GF-D8 (cell line): ENCODE measurements around the gene UNC79.

Experiments
- DNase-seq: peaks from one replicate; lab custom pipeline; 2025; lab: John Stamatoyannopoulos, UW

UNC79 gene

DNA sequence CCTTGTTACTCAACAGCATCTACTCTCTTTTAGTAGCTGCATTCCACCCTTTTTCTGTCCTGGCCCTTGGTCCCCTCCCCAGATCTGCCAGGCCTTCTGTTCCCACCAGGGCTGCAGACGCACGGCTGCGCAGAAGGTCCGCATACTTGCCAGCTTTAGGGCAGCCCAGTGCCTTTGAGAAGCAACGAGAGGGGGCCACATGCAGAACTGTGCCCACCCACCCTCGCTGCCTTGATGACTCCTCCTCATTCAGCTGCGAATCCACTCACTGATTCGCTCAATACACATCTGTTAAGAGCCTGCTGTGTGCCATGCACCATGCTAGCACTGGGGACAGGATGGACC is 318.3 kb downstream of the UNC79 start:
- DNase-seq: no peak

GRCh38 chr14:93751946-93752655 is 321.4 kb downstream of the UNC79 start:
- no peak for DNase-seq

DNA sequence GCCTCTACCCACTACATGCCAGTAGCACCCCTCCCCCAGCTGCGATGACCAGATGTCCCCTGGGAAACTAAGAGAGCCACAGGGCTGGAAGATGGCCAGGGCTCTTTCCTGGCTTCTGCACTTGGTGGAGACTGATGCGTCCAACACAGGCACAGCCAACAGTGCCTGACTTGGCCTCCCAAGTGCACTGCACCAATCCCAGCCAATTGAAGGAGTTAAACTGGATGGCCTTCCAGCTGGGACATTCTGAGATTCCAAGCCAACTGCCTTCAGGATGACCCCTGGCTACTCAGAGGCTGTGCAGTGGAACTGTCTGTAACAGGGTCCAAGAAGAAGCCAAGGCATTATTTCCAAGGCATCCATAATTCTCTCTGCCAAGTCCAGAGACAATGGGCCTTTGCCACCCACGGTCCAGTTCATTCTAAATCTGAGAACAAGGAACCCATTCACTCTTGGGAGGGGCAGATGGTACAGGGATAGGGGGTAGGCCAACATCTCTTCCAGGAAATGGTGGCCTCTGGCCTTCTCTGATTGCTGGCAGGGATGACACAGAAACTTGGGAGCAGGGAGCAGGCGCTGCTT is 322.3 kb downstream of the UNC79 start:
- no peak for DNase-seq

DNA sequence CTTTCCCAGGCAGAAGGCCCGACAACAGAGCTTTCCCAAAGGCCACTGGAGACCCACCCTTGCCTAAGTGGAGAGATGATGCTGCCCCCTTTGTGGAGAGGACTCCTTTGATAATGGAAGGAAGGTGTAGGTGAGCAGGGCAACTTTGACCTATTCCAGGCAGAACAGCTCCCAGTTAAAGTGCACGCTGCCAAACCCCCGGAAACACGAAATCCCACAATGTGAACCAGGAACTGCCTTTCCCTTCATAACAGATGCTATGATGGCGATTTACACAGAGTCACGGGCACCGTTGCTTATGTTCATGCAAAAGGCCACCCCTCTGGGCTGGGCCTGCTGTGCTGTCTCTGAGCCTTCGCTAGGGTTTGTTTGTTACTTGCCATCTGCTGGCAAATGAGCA is 322.9 kb downstream of the UNC79 start:
- DNase-seq: no peak

- no peak for DNase-seq
Observed at GRCh38 chr14:93757206-93757605, 326.5 kb downstream of the UNC79 start.
